Fibroblast of villous mesenchyme (primary cell): ENCODE measurements around the gene HECW1. TPM values are rescaled to one million over a fixed set of nuclear protein-coding genes. Genes with fewer than 3 reads are reported as not detected.

Experiments used
- DNase-seq: peaks from one replicate; pipeline ENCODE4 v3.0.0-alpha.2; 2010; ENCODE audit warnings: low read depth
- H3K4me3 ChIP-seq: 2 replicates; pipeline ENCODE4 v1.5.1; 2011; ENCODE audit warnings: low read depth, mild to moderate bottlenecking, low read length
- total RNA-seq: library from RNA; depleted of rRNA; stranded (reverse); fragments of >200 nt; gene quantifications from 2 replicates; pipeline ENCODE4 v1.2.3, GENCODE V29; 2012
- TF ChIP-seq, protein P1 (sequence below): IDR thresholded peaks from 2 replicates; pipeline ENCODE4 v1.5.1; 2012; ENCODE audit warnings: low read depth, mild to moderate bottlenecking, low read length; ENCODE audit not compliant: insufficient read depth

Gene HECW1
- total RNA-seq, 1 donor = 1.7 TPM

DNA sequence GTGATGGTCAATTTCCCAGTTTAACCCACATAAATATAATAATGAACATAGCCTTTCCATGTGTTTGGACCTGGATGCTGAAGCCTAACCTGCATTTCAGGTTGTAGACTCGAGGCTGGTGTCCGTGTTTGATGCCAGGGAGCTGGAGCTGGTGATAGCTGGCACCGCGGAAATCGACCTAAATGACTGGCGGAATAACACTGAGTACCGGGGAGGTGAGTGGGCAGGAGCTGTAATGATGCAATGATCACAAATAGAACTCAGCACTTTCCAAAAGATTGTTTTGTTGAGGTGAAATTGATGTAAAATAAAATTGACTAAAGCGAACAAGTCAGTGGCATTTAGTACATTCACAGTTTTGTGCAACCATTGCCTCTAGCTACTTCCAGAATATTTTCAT is 439.7 kb downstream of the HECW1 start:
- DNase-seq = no peak
- no peak overlapping the region for H3K4me3 ChIP-seq
- TF ChIP-seq, protein P1, sequence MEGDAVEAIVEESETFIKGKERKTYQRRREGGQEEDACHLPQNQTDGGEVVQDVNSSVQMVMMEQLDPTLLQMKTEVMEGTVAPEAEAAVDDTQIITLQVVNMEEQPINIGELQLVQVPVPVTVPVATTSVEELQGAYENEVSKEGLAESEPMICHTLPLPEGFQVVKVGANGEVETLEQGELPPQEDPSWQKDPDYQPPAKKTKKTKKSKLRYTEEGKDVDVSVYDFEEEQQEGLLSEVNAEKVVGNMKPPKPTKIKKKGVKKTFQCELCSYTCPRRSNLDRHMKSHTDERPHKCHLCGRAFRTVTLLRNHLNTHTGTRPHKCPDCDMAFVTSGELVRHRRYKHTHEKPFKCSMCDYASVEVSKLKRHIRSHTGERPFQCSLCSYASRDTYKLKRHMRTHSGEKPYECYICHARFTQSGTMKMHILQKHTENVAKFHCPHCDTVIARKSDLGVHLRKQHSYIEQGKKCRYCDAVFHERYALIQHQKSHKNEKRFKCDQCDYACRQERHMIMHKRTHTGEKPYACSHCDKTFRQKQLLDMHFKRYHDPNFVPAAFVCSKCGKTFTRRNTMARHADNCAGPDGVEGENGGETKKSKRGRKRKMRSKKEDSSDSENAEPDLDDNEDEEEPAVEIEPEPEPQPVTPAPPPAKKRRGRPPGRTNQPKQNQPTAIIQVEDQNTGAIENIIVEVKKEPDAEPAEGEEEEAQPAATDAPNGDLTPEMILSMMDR = no peak

DNA sequence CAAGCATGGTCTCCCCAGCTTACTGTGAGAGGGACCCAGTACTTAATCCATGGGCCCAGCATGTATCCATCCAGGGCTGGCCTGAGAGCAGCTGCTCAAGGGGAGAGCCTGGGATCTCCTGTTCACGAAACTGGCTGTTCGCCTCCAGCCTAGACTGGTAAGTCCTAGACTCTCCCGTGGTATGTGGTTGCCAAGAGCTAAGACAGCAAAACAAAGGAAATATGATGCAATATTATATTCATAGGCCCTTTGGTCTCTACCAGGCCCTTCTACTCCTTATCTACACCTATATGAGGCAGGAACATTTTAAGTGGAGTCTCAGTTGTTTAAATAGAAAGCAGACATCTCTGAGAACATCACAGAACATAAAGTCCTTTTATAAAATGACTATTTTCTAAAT is 441.6 kb downstream of the HECW1 start:
- no peak overlapping the region for H3K4me3 ChIP-seq
- TF ChIP-seq, protein P1 = no peak
- DNase-seq = peak; percentile 32

DNA sequence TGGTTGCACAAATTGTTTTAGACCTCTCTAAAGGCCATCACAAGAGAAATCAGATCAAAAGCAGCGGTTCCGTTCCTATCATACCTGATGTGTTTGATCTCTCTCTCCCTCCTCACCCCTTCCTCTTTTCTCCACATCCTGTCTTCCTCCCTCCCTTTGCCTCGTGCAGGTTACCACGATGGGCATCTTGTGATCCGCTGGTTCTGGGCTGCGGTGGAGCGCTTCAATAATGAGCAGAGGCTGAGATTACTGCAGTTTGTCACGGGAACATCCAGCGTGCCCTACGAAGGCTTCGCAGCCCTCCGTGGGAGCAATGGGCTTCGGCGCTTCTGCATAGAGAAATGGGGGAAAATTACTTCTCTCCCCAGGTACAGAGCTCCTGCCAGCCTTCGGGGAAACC is 442.0 kb downstream of the HECW1 start:
- DNase-seq = no peak
- TF ChIP-seq, protein P1 = no peak
- no peak overlapping the region for H3K4me3 ChIP-seq

DNA sequence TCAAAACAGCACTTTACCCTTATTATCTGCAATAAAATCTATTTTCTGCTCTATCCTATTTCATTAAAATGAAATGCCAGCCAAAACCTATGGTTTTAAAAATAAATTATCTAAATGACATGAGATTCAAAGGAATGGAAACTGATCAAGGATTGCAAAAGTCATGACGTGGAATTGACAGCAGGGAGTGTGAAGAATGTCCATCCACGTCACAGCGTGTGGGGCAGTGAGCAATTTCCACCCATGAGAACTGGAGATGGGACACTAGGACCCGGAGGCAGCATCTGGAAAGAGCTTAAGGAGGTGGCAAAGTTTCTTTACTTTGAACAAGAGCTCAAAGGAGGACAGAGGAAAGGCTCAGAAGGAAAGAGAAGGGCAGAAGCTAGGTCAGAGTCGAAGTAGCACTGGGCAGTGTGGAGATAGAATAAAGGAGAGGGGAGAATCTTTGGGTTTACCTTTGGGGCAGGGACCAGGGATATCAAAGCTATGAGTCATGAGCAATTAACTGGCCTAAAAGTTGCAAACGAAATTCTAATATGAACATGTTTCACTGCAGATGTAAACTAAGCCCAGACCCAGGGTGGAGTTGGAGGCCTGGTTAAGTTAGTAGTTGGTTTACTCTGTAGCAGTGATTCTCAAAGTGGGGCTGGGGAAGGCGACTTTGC is 445.5 kb downstream of the HECW1 start:
- no peak overlapping the region for H3K4me3 ChIP-seq
- TF ChIP-seq, protein P1 = no peak
- DNase-seq = no peak

DNA sequence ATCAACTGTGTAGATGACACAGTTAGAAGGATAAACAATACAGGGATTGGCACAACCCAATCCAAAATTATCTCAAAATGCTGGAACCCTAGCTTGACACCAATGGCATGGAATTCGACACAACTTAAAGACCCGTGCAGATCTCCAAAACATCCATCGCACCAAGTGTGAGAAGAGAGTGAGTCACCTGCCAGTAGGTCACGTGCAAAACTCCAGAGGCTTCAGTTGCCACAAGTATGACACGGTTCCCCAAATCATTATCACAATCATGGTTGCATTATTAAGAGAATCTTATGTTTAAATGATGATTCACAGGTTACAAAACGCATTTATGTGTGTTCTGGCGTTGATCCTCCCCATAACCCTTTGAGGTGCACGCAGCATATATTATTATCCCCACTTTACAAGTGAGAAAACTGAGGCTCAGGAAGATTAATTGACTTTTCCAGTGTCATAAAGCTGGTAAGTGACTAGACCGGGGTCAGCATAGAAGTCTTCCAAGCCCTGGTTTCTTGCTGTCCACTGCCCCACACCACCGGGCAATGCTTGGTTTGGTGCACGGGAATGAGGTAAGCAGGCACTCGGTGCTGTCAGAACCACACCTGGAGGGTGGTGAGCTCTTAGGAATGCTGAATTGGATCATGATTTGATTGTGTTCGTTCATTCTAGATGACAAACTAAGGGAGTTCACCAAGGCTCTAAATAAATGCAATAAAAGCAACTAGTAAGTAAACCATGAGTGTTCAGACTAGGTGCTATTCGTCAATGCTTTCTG is 446.9 kb downstream of the HECW1 start:
- no peak for DNase-seq
- TF ChIP-seq, protein P1 = no peak
- H3K4me3 ChIP-seq = no peak overlapping the region

DNA sequence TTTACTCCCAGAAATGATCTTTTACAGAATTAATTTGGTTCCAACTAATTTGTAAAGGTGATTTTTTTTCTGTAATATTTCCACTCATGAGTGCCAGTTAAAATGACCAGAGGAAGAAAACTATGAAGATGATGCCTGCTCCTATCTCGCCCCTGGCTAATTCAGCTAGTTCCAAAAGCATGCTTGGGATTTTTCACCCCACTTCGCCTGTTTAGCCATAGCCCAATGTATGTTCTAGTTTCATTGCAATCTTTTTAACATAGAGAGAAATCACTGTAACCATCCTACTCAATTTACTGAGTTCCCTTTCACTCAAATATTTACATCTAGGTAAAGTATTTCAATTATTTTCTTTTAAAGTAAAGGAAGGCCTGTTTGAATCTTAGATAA is 447.5 kb downstream of the HECW1 start:
- TF ChIP-seq, protein P1 = no peak
- DNase-seq = no peak
- H3K4me3 ChIP-seq = no peak overlapping the region
